Activated T-helper 2 cell treated with anti-CD3 and anti-CD28 coated beads, Interferon-gamma antibody, Interleukin-2, Interleukin-4, amounts not matched to agents 10 μg/mL and 5 μg/mL and 100 μg/mL, durations not matched to agents 14 hours and 24 hours and 36 hours (primary cell): ENCODE measurements around the gene DDIAS. TPM values are rescaled to one million over a fixed set of nuclear protein-coding genes. Genes with fewer than 3 reads are reported as not detected.
A peak's percentile ranks its signal among the peaks of the same experiment; 100 is the strongest.

Experiments used
- DNase-seq: peaks from one replicate; pipeline ENCODE4 v3.0.0; 2021; ENCODE audit warnings: low spot score
- H3K27ac Mint-ChIP-seq: one replicate; pipeline ENCODE4 v1.8.0; 2021; ENCODE audit warnings: mixed read lengths
- H3K27me3 Mint-ChIP-seq: one replicate; pipeline ENCODE4 v1.8.0; 2021; ENCODE audit warnings: low read depth, mixed read lengths
- H3K36me3 Mint-ChIP-seq: one replicate; pipeline ENCODE4 v1.8.0; 2021; ENCODE audit warnings: low read depth, mixed read lengths
- H3K4me1 Mint-ChIP-seq: one replicate; pipeline ENCODE4 v1.8.0; 2021; ENCODE audit warnings: low read depth, mixed read lengths
- H3K4me3 Mint-ChIP-seq: one replicate; pipeline ENCODE4 v1.8.0; 2021; ENCODE audit warnings: low read depth, mild to moderate bottlenecking, moderate library complexity, mixed read lengths
- H3K9me3 Mint-ChIP-seq: one replicate; pipeline ENCODE4 v1.8.0; 2021; ENCODE audit warnings: mixed read lengths
- intact Hi-C: fragments of 100-400 bp; cut with micrococcal nuclease; formaldehyde crosslinking; loops from one replicate; pipeline ENCODE4 v1.15.1; 2023
- total RNA-seq: library from RNA; stranded (reverse); gene quantifications from 2 replicates; pipeline ENCODE4 v1.2.3, GENCODE V29; 2022

Gene DDIAS
- total RNA-seq, 1 donor from 2014 or later = 17.8 TPM

DNA sequence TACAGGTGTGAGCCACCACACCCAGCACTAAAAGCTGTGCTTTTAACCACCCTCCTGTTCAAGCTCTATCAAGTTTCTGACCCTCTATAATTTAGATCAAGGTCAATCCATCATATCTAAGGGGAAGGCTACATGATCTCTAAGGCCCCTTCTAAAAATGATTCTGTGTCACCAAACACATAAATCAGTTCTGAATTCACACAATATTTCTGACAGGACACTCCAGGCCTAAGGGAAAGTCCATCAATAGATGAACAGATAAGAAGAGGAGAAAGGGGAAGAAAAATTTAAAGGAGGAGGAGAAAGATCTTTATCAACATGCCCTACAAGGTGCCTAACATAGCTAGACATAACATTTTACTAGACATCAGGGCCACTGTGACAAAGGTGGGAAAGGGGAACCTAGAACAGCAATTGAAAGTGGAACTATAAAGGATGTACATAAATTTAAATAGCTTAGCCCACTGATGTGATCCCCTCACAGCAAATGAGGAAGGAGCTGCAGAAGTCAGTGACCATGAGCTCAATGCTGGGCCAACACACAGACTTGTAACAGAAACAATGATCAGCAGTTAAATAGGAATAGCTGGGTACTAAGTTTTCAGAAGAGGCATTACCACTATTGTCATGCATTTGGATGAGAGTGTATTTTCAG, 6.0 kb upstream of the DDIAS start:
- H3K36me3 Mint-ChIP-seq = no peaks in the 10 kb centered on the region

DNA sequence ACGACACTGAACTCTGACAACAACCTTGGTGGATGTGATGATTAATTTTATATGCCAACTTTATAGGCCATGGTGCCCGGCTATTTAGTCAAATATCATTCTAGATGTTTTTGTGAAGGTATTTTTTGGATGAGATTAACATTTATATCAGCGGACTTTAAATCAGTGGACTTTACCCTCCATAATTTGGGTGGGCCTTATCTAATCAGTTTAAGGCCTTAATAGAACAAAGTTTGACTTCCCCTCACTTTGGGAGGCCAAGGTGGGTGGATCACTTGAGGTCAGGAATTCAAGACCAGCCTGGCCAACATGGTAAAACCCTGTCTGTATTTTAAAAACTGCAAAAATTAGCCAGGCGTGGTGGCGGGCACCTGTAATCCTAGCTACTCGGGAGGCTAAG, 5.4 kb upstream of the DDIAS start:
- Mint-ChIP-seq H3K27me3 (no peaks in the 10 kb centered on the region), H3K4me1 (peaks cover 36% of the 10 kb centered on the region), H3K9me3 (no peaks in the 10 kb centered on the region), H3K4me3 (no peak overlapping the region), H3K27ac (no peak overlapping the region), H3K36me3 (no peaks in the 10 kb centered on the region)
- intact Hi-C loops = no loop called here
- no peak for DNase-seq

More for the DNA sequence above, 6.0 kb upstream of the DDIAS start:
- Mint-ChIP-seq H3K4me3 (no peak overlapping the region), H3K27me3 (no peaks in the 10 kb centered on the region), H3K27ac (no peak overlapping the region), H3K4me1 (peaks cover 35% of the 10 kb centered on the region), H3K9me3 (no peaks in the 10 kb centered on the region)
- no peak for DNase-seq
- intact Hi-C loops = no loop called here

DNA sequence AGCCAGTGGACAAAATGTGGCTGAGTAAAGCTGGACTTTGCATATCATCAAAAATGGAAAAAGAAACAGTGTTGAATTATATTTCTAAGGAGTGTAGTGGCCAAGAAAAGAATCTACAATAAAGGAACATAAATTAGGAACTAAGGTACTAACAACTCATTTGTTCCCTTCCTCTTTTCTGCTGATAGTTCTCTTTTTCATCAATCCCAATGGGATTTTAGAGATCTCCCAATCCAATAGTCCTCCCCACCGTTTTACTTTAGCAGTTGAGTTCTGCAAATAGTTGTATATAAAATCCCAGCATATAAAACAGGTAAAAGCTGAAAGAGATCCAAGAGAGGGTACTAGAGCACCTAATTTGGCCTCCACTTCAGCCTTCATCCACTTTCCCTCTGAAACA, 3.3 kb upstream of the DDIAS start:
- Mint-ChIP-seq H3K4me3 (no peak overlapping the region), H3K27ac (no peak overlapping the region), H3K4me1 (peaks cover 49% of the 10 kb centered on the region), H3K27me3 (no peaks in the 10 kb centered on the region), H3K9me3 (no peaks in the 10 kb centered on the region), H3K36me3 (no peaks in the 10 kb centered on the region)
- intact Hi-C loops = loop anchor here (2.0 kb wide), 1 partner anchor 25 kb away; no protein-coding TSS in a partner anchor
- no peak for DNase-seq

DNA sequence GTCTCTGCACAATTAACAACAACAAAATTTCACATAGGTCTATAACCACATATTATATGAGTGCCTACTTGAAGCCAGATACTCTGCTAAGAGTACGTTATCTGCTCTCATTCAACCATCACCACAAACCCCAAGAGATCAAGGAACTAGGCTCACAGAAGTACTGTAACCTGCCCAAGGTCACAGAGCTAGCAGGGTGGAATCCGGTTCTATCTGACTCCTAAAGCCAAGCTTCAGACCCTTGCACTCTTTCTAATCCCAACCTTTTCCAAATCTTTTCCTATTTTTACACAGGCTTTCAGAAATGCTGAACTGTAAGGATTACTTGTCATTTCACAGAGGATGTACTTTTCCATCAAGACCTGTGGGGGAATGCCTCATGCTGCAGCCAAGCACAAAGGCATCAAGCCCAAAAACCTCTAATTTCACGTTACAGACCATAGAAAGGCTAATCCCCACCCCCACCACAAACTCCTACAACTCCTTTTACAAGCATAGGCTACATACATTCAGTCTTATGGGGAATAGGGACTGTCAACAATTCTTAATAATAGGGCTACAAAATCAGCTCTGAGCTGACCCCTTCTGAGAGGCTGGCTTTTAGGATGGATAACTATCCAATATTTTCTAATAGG, 2.2 kb upstream of the DDIAS start:
- peak overlapping the region; percentile 100 for H3K27ac Mint-ChIP-seq
- intact Hi-C loops = loop anchor here (2.0 kb wide), 1 partner anchor 27 kb away; no protein-coding TSS in a partner anchor
- H3K27me3 Mint-ChIP-seq = no peaks in the 10 kb centered on the region
- no peak for DNase-seq
- H3K36me3 Mint-ChIP-seq = no peaks in the 10 kb centered on the region
- H3K9me3 Mint-ChIP-seq = no peaks in the 10 kb centered on the region
- peaks cover 59% of the 10 kb centered on the region for H3K4me1 Mint-ChIP-seq
- H3K4me3 Mint-ChIP-seq = peak overlapping the region; percentile 100

DNA sequence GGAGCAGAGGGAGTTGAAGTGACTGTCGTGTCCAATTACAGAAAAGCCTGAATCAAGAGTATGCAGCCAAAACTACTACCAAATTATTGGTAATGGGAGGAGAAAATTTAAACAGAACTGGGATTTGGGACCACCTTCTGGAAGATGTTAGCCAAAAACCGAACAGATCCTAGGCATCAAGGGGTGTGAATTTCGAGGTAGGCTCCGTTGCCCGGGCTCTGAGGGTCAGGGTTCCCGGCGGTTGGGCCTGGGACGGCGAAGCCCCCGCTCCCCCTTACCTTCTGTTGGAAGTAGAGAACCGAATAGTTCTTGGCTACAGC, 1.6 kb upstream of the DDIAS start:
- Mint-ChIP-seq H3K4me3 (peak overlapping the region; percentile 100), H3K27ac (peak overlapping the region; percentile 100), H3K36me3 (no peaks in the 10 kb centered on the region), H3K27me3 (no peaks in the 10 kb centered on the region), H3K4me1 (peaks cover 59% of the 10 kb centered on the region), H3K9me3 (no peaks in the 10 kb centered on the region)
- intact Hi-C loops = loop anchor here (1.0 to 2.0 kb wide), 3 partner anchors 27 to 81 kb away; no protein-coding TSS in a partner anchor
- no peak for DNase-seq

DNA sequence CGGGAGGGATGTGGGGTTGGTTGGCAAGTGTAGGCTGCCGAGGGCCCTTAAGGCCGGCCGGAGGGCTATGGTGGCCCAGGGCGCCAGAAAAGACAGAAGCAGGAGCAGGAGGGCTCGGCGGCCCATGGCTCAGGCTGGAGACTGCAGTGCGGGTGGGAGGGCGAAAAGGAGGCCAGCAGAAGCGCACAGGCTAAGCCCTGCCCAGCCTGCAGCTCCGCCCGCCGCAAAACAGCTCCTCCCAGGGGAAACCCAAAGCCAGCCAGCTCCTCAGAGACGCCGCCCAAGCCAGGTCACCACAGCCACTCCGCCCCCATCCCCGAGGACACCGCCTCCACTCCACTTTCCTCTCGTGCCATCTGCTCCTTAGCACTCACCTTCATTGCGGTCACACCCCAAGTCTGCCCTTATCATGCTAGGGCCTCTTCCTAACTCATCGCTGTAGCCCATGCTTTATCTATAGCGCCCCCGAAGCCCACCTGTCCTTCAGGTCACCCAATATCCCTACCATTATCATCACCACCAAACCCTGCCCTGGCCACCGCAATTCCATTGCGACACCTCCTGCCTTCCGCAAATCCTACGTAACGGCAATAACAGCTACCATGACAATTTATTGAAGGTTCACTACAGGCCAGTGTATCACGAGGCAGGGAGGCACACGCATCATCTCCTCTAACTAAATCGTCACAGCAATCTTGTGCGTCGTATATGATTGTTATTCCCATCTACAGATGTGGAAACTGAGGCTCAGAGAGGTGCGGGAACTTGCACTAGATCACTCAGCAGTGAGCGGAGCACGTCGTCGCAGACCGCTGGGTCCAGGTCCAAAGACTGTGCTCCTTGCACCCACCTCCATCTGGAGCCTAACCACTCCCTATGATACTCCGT, 1.0 kb upstream of the DDIAS start, which contains the start of gene PRCP:
Gene PRCP (minus strand): TSS at position 154 of the 888 bp plus-strand sequence. CDS start 28 bp downstream, at position 126.
- peaks cover 55% of the 10 kb centered on the region for H3K4me1 Mint-ChIP-seq
- no peaks in the 10 kb centered on the region for H3K36me3 Mint-ChIP-seq
- DNase-seq = peak; percentile 94
- no peaks in the 10 kb centered on the region for H3K9me3 Mint-ChIP-seq
- intact Hi-C loops = loop anchor here (1.0 to 2.0 kb wide), 9 partner anchors 20 to 386 kb away; partner anchors contain the start of genes ANKRD42, CCDC90B and RAB30
- H3K27me3 Mint-ChIP-seq = no peaks in the 10 kb centered on the region
- peak within 1 kb of the TSS; percentile 100 for H3K4me3 Mint-ChIP-seq
- peak within 1 kb of the TSS; percentile 100 for H3K27ac Mint-ChIP-seq

DNA sequence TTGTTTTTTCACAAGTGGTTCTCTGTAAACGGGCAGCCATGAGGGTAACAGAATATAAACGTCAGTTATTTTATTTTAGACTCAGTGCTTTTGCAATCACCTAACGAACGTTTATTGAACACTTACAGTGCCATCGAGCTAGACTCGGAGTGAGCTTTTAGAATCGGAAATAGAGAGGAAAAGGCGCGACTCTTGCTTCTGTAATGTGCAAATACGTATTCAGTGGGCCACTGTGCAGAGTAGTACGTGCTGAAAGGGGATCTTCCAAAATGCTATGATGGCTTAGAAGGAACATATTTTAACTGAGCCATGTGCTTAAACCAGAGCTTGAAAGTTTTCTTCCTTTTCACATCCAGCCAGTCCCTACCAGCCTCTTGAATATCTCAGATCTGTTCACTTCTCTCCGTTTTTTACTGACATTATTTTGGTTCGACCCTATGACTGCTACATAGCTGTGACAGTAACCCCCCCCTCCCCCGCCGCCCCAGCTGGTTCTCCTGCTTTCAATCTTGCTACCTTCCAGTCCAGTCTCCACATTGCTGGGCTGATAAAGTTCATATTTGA, 468 bp downstream of the DDIAS start:
- intact Hi-C loops = loop anchor here (1.0 to 2.0 kb wide), 8 partner anchors 18 to 384 kb away; partner anchors contain the start of genes ANKRD42, CCDC90B and RAB30
- no peaks in the 10 kb centered on the region for H3K27me3 Mint-ChIP-seq
- H3K9me3 Mint-ChIP-seq = no peaks in the 10 kb centered on the region
- H3K4me1 Mint-ChIP-seq = peaks cover 56% of the 10 kb centered on the region
- H3K4me3 Mint-ChIP-seq = peak overlapping the region; percentile 100
- H3K27ac Mint-ChIP-seq = peak overlapping the region; percentile 100
- no peaks in the 10 kb centered on the region for H3K36me3 Mint-ChIP-seq
- no peak for DNase-seq

DNA sequence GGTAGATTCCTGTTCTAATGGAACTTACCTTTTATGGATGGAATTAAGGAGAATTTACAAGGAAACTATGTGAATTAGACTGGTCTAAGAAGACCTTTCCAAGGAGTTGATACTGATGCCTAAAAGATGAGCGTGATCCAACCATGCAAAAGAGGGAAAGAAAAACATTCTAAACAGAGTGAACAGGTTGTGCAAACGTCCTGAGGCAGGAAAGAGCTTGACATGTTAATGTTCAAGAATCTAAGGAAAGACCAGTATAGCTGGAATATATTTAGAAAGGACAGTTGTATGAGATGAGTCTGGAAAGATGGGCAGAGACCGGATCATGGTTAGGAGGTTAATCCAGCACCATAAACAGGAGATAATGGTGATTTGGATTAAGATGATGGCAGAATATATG, 1.3 kb downstream of the DDIAS start:
- Mint-ChIP-seq H3K9me3 (no peaks in the 10 kb centered on the region), H3K27ac (no peak overlapping the region), H3K36me3 (no peaks in the 10 kb centered on the region), H3K4me1 (peaks cover 56% of the 10 kb centered on the region), H3K27me3 (no peaks in the 10 kb centered on the region), H3K4me3 (peak overlapping the region; percentile 100)
- no peak for DNase-seq
- intact Hi-C loops = no loop called here

DNA sequence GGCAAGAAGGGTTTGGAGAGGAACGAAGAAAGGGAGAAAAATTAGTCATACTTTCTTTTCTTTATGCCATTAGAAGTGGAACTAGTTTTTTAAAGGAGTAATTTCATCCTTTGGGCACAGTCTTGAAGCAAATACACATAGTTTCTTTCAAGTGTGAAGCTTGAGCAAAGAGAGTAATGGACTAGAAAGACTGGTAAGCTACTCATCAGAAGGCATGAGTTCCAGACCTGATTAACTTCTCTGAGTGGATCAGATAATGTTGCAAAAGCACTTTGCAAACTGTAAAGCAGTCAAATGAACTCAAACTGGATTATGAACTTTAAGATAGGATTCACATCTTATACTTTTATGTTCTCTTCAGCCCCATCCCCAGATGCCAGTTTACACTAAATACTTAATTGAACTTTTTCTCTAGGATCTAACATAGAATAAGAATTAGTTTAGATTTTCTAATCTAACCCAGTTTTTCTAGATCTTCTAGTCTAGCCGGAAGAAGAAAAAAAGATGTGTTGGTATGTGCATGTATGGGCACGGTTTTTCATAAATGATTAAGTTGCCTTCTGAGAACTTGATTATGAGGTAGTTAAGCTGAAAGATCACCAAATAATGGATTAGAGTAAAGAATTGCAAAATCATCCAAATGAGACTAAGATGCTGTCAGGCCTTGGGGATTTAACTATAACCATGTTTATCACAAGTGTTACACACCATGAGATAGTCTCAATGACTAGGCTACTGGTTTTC, 2.5 kb downstream of the DDIAS start:
- Mint-ChIP-seq H3K27ac (no peak overlapping the region), H3K9me3 (no peaks in the 10 kb centered on the region), H3K36me3 (no peaks in the 10 kb centered on the region), H3K4me3 (no peak overlapping the region), H3K27me3 (no peaks in the 10 kb centered on the region), H3K4me1 (peaks cover 59% of the 10 kb centered on the region)
- intact Hi-C loops = no loop called here
- DNase-seq = no peak

DNA sequence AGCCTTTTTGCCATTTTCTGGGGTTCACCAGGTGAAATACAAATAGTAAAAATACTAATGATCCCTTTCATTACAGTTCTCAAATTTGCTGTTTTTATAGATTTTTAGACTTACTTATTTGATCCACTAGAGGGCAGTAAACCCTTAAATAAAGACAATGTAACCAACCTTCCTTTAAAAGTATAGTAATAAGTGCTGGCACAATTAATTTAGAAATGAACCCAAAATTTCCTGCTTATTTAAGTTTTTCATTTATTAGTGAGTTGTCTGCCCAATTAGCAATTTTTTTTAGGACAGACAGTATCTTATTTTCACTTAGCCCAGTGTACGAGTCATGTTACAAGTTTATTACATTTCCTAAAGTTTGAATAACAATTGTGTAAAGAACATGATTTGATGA, 4.7 kb downstream of the DDIAS start:
- Mint-ChIP-seq H3K27me3 (no peaks in the 10 kb centered on the region), H3K36me3 (peaks cover 9% of the 10 kb centered on the region), H3K4me3 (no peak overlapping the region), H3K4me1 (peaks cover 51% of the 10 kb centered on the region), H3K27ac (no peak overlapping the region), H3K9me3 (peaks cover 3% of the 10 kb centered on the region)
- no peak for DNase-seq
- intact Hi-C loops = loop anchor here (1.0 kb wide), 3 partner anchors 21 to 344 kb away; partner anchors contain the start of gene RAB30

DNA sequence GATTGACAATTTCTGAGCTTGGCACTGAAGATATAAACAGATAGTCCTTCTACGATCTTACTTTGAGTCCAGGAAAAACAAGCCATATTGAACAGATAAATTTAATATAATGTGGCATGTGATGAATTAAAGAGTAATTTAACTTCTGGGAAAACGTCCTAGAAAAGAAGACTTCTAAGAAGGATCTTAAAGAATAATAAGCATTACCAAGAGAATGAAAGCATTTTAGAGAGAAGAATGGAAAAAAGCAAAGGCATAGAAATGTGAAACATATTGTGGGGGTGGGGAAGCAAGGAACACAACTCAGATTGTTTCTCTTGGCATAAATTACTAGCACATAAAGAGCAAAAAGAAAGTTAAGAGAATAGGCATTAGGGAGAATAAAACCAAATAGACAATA, 5.4 kb downstream of the DDIAS start:
- no peak for DNase-seq
- H3K4me1 Mint-ChIP-seq = peaks cover 52% of the 10 kb centered on the region
- H3K9me3 Mint-ChIP-seq = peaks cover 10% of the 10 kb centered on the region
- H3K4me3 Mint-ChIP-seq = no peak overlapping the region
- H3K36me3 Mint-ChIP-seq = peaks cover 16% of the 10 kb centered on the region
- H3K27me3 Mint-ChIP-seq = no peaks in the 10 kb centered on the region
- H3K27ac Mint-ChIP-seq = no peak overlapping the region
- intact Hi-C loops = loop anchor here (1.0 kb wide), 3 partner anchors 20 to 343 kb away; partner anchors contain the start of gene RAB30

DNA sequence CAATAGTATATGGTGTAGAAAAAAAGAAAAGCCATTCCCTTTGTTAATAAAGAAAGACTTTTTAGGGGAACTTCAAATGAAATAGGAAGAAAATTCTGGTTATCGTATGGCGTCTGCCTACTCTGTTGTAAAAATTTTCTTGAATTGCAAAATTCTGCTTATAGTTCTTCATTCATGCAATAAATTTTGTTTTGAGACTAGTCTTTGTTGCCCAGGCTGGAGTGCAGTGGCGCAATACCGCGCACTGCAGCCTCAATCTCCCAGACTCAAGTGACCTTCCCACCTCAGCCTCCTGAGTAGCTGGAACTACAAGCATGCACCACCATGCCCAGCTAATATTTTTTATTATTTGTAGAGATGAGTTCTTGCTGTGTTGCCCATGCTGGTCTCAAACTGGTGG, 5.8 kb downstream of the DDIAS start:
- Mint-ChIP-seq H3K4me1 (peaks cover 48% of the 10 kb centered on the region), H3K9me3 (peaks cover 10% of the 10 kb centered on the region), H3K27me3 (no peaks in the 10 kb centered on the region), H3K4me3 (no peak overlapping the region), H3K27ac (no peak overlapping the region), H3K36me3 (peaks cover 20% of the 10 kb centered on the region)
- no peak for DNase-seq
- intact Hi-C loops = no loop called here
